CD4-positive, alpha-beta memory T cell (primary cell): Measurements from ENCODE around the gene UBE2V1. TPM values are rescaled to one million over a fixed set of nuclear protein-coding genes. Genes with fewer than 3 reads are reported as not detected.
"Not testable (repeated sequence)": the region's sequence is repeated elsewhere in the genome, so short reads cannot be mapped to it uniquely, and the experiment has no call there.

ENCODE experiments used
- CTCF ChIA-PET: fragments of 350-600 bp; sonication (Branson Sonifier 250); formaldehyde crosslinking; loops from one replicate; lab custom pipeline; 2021; ENCODE audit warnings: inconsistent platforms; ENCODE audit not compliant: partially characterized antibody; lab: Charles Lee
- POLR2A ChIA-PET: fragments of 350-600 bp; sonication (Branson Sonifier 250); formaldehyde crosslinking; loops from one replicate; lab custom pipeline; 2021; ENCODE audit not compliant: partially characterized antibody; lab: Charles Lee
- DNase-seq, 5 donors: peaks; one replicate each; pipeline versions ENCODE4 v3.0.0 to v3.0.0-alpha.2; 2020 to 2022; ENCODE audit warnings: mixed read lengths in 1 of 5
- H3K27ac ChIP-seq: one replicate; pipeline ENCODE4 v1.7.0; 2013; ENCODE audit warnings: low read depth, low read length
- H3K27me3 ChIP-seq: 2 replicates; pipeline ENCODE4 v1.7.0; 2013; ENCODE audit warnings: mild to moderate bottlenecking, low read length, moderate library complexity; ENCODE audit not compliant: insufficient read depth
- H3K36me3 ChIP-seq: 2 replicates; pipeline ENCODE4 v1.7.0; 2013; ENCODE audit warnings: mild to moderate bottlenecking, low read length, moderate library complexity; ENCODE audit not compliant: insufficient read depth
- H3K4me1 ChIP-seq: 2 replicates; pipeline ENCODE4 v1.7.0; 2013; ENCODE audit warnings: mild to moderate bottlenecking, low read length, moderate library complexity; ENCODE audit not compliant: insufficient read depth
- H3K4me3 ChIP-seq, 2 donors: one replicate each; pipeline ENCODE4 v1.7.0; 2013; ENCODE audit warnings: low read length in 2 of 2, mild to moderate bottlenecking in 1 of 2
- H3K9me3 ChIP-seq, 2 donors: one replicate each; pipeline ENCODE4 v1.7.0; 2013; ENCODE audit warnings: low read length in 2 of 2, control low read depth in 1 of 2; ENCODE audit not compliant: control insufficient read depth in 1 of 2
- H3K27ac Mint-ChIP-seq, 7 donors: one replicate each; pipeline ENCODE4 v1.8.0; 2020 to 2021; ENCODE audit warnings: mixed read lengths in 7 of 7, mild to moderate bottlenecking in 6 of 7, inconsistent platforms in 3 of 7, moderate library complexity in 3 of 7
- H3K27me3 Mint-ChIP-seq, 2 donors: one replicate each; pipeline ENCODE4 v1.8.0; 2020 to 2021; ENCODE audit warnings: mixed read lengths in 2 of 2
- H3K36me3 Mint-ChIP-seq, 2 donors: one replicate each; pipeline ENCODE4 v1.8.0; 2020 to 2021; ENCODE audit warnings: mixed read lengths in 2 of 2, inconsistent platforms in 1 of 2, mild to moderate bottlenecking in 1 of 2
- H3K4me1 Mint-ChIP-seq, 4 donors: one replicate each; pipeline ENCODE4 v1.8.0; 2020 to 2021; ENCODE audit warnings: mixed read lengths in 4 of 4, mild to moderate bottlenecking in 1 of 4
- H3K4me3 Mint-ChIP-seq, 8 donors: one replicate each; pipeline ENCODE4 v1.8.0; 2020 to 2021; ENCODE audit warnings: mixed read lengths in 8 of 8, mild to moderate bottlenecking in 7 of 8, moderate library complexity in 6 of 8, inconsistent platforms in 3 of 8
- H3K9me3 Mint-ChIP-seq, 8 donors: one replicate each; pipeline ENCODE4 v1.8.0; 2020 to 2021; ENCODE audit warnings: mixed read lengths in 8 of 8, mild to moderate bottlenecking in 5 of 8, inconsistent platforms in 3 of 8, moderate library complexity in 1 of 8
- intact Hi-C: fragments of 100-400 bp; cut with micrococcal nuclease; formaldehyde crosslinking; loops from one replicate; pipeline ENCODE4 v1.15.1; 2023
- polyA plus RNA-seq, 2 donors: library from polyadenylated mRNA; unstranded; fragments of 300-500 nt; fragmentation: Illumina TruSeq; gene quantifications; one replicate each; pipeline ENCODE4 v1.2.3, GENCODE V29; 2021
- total RNA-seq, 2 experiments: library from RNA; stranded (reverse); gene quantifications; one replicate each; pipeline ENCODE4 v1.2.3, GENCODE V29; 2021

Gene UBE2V1
- total and polyA plus RNA-seq, 4 experiments from 2014 or later: 131 to 176 (median 142) TPM

- POLR2A ChIA-PET, H3K9me3 ChIP-seq, H3K27me3 ChIP-seq, H3K9me3 Mint-ChIP-seq, DNase-seq, H3K4me1 ChIP-seq, intact Hi-C loops, H3K27me3 Mint-ChIP-seq, H3K27ac ChIP-seq, H3K4me3 Mint-ChIP-seq, H3K4me3 ChIP-seq: not testable (repeated sequence)
- CTCF ChIA-PET: interaction anchor here (1.0 kb wide), 2 partner anchors 15 to 16 kb away, joined by 3 read pairs; no protein-coding TSS in a partner anchor
- peaks cover 44% of the 10 kb centered on the region for H3K36me3 ChIP-seq
- peaks cover 14 to 22% (median 18%) of the 10 kb centered on the region in 4 donors for H3K4me1 Mint-ChIP-seq
- peaks cover 16 to 54% of the 10 kb centered on the region in 2 donors for H3K36me3 Mint-ChIP-seq
- peak overlapping the region in 3 of 7 donors; percentile 24 to 86 (median 57) for H3K27ac Mint-ChIP-seq
Measured at GRCh38 chr20:50137702-50138101, 24.8 kb upstream of the UBE2V1 start.

GRCh38 chr20:50136822-50137599 lies 24.1 kb upstream of the UBE2V1 start:
- H3K4me3 Mint-ChIP-seq: no peak overlapping the region
- Histone ChIP-seq H3K36me3 (peaks cover 41% of the 10 kb centered on the region), H3K9me3 (no peaks in the 10 kb centered on the region), H3K4me3 (no peak overlapping the region), H3K27ac (no peak overlapping the region), H3K27me3 (no peaks in the 10 kb centered on the region), H3K4me1 (no peaks in the 10 kb centered on the region)
- intact Hi-C loops: no loop called here
- H3K36me3 Mint-ChIP-seq: peaks cover 14 to 55% of the 10 kb centered on the region in 2 donors
- ChIA-PET POLR2A (interaction anchor here (0.6 kb wide), 1 partner anchor 135 kb away, joined by 3 read pairs; no protein-coding TSS in a partner anchor), CTCF (interaction anchor here (1.0 kb wide), 1 partner anchor 16 kb away, joined by 3 read pairs; no protein-coding TSS in a partner anchor)
- no peaks in the 10 kb centered on the region for H3K27me3 Mint-ChIP-seq
- peaks cover 12 to 21% (median 18%) of the 10 kb centered on the region in 4 donors for H3K4me1 Mint-ChIP-seq
- peak overlapping the region in 2 of 7 donors; percentile 47 to 68 for H3K27ac Mint-ChIP-seq
- DNase-seq: no peak
- H3K9me3 Mint-ChIP-seq: no peaks in the 10 kb centered on the region

- H3K27me3 Mint-ChIP-seq, H3K4me3 Mint-ChIP-seq, H3K27ac ChIP-seq, H3K4me3 ChIP-seq, POLR2A ChIA-PET, DNase-seq, H3K9me3 Mint-ChIP-seq, H3K27me3 ChIP-seq, intact Hi-C loops, H3K4me1 ChIP-seq, H3K27ac Mint-ChIP-seq, H3K9me3 ChIP-seq: not testable (repeated sequence)
- Mint-ChIP-seq H3K4me1 (peaks cover 11 to 17% (median 13%) of the 10 kb centered on the region in 4 donors), H3K36me3 (peaks cover 17 to 53% of the 10 kb centered on the region in 2 donors)
- peaks cover 36% of the 10 kb centered on the region for H3K36me3 ChIP-seq
- CTCF ChIA-PET: interaction anchor here (1.1 to 2.7 kb wide), 3 partner anchors 14 to 44 kb away, joined by 4 to 9 read pairs (median 9); no protein-coding TSS in a partner anchor
Measured at GRCh38 chr20:50135157-50135556, 22.2 kb upstream of the UBE2V1 start.

- POLR2A ChIA-PET: interaction anchor here (1.4 kb wide), 1 partner anchor 9 kb away, joined by 4 read pairs; no protein-coding TSS in a partner anchor
- intact Hi-C loops: no loop called here
- Mint-ChIP-seq H3K27ac (peak overlapping the region in 1 of 7 donors; percentile 57), H3K4me3 (no peak overlapping the region), H3K27me3 (no peaks in the 10 kb centered on the region), H3K36me3 (peaks cover 14 to 58% of the 10 kb centered on the region in 2 donors), H3K9me3 (no peaks in the 10 kb centered on the region), H3K4me1 (peaks cover 7 to 12% (median 10%) of the 10 kb centered on the region in 4 donors)
- no peak overlapping the region for H3K4me3 ChIP-seq
- CTCF ChIA-PET: interaction anchor here (0.8 to 2.7 kb wide), 4 partner anchors 10 to 46 kb away, joined by 3 to 9 read pairs (median 6); no protein-coding TSS in a partner anchor
- no peak overlapping the region for H3K27ac ChIP-seq
- H3K4me1 ChIP-seq: no peaks in the 10 kb centered on the region
- no peaks in the 10 kb centered on the region for H3K27me3 ChIP-seq
- peaks cover 43% of the 10 kb centered on the region for H3K36me3 ChIP-seq
- DNase-seq: no peak
- H3K9me3 ChIP-seq: no peaks in the 10 kb centered on the region
Measured at GRCh38 chr20:50133474-50134217, 20.7 kb upstream of the UBE2V1 start.

- ChIA-PET POLR2A (interaction anchor here (1.4 kb wide), 1 partner anchor 9 kb away, joined by 4 read pairs; no protein-coding TSS in a partner anchor), CTCF (interaction anchor here (1.0 to 2.5 kb wide), 3 partner anchors 10 to 36 kb away, joined by 3 to 7 read pairs (median 5); no protein-coding TSS in a partner anchor)
- Mint-ChIP-seq H3K9me3 (no peaks in the 10 kb centered on the region), H3K4me3 (no peak overlapping the region), H3K27ac (no peak overlapping the region), H3K27me3 (no peaks in the 10 kb centered on the region), H3K4me1 (peaks cover 7 to 12% (median 9%) of the 10 kb centered on the region in 4 donors), H3K36me3 (peaks cover 14 to 62% of the 10 kb centered on the region in 2 donors)
- DNase-seq: no peak
- Histone ChIP-seq H3K4me1 (no peaks in the 10 kb centered on the region), H3K9me3 (no peaks in the 10 kb centered on the region), H3K27me3 (no peaks in the 10 kb centered on the region), H3K27ac (no peak overlapping the region), H3K36me3 (peaks cover 49% of the 10 kb centered on the region), H3K4me3 (no peak overlapping the region)
- intact Hi-C loops: no loop called here
Measured at GRCh38 chr20:50133041-50133440, 20.1 kb upstream of the UBE2V1 start.

GRCh38 chr20:50130995-50131394 lies 18.0 kb upstream of the UBE2V1 start:
- H3K9me3 Mint-ChIP-seq: no peaks in the 10 kb centered on the region
- intact Hi-C loops: no loop called here
- POLR2A ChIA-PET: no interaction called here
- no peak overlapping the region for H3K27ac ChIP-seq
- H3K36me3 ChIP-seq: peaks cover 67% of the 10 kb centered on the region
- DNase-seq: no peak
- no peak overlapping the region for H3K4me3 Mint-ChIP-seq
- H3K4me1 Mint-ChIP-seq: peaks cover 0 to 5% (median 5%) of the 10 kb centered on the region in 4 donors
- H3K27me3 Mint-ChIP-seq: no peaks in the 10 kb centered on the region
- no peaks in the 10 kb centered on the region for H3K4me1 ChIP-seq
- H3K36me3 Mint-ChIP-seq: peaks cover 29 to 67% of the 10 kb centered on the region in 2 donors
- CTCF ChIA-PET: interaction anchor here (0.5 to 2.5 kb wide), 2 partner anchors 38 to 620 kb away, joined by 4 to 5 read pairs; no protein-coding TSS in a partner anchor
- H3K27ac Mint-ChIP-seq: peak overlapping the region in 2 of 7 donors; percentile 44 to 54
- H3K9me3 ChIP-seq: no peaks in the 10 kb centered on the region
- H3K4me3 ChIP-seq: no peak overlapping the region
- no peaks in the 10 kb centered on the region for H3K27me3 ChIP-seq
